HCT116 (cell line): ENCODE results near the gene CDK14. TPM values are rescaled to one million over a fixed set of nuclear protein-coding genes. Genes with fewer than 3 reads are reported as not detected.

Experiments used
- ATAC-seq: fragments of 200-7000 bp; cut with Tn5 transposase; 2 replicates; pipeline ENCODE4 v1.9.1; 2020; ENCODE audit warnings: mild to moderate bottlenecking, moderate library complexity
- BruUV-seq: library from RNA; stranded (reverse); fragments of 400-500 nt; replicated peaks from 2 replicates; lab custom pipeline; 2021; lab: Mats Ljungman, UMichigan
- CTCF ChIA-PET: fragments of 300-600 bp; sonication (Branson Sonifier 250); formaldehyde crosslinking; loops from one replicate; lab custom pipeline; 2021; ENCODE audit warnings: antibody characterized with exemption; lab: Charles Lee
- POLR2A ChIA-PET: fragments of 300-600, 350-600 bp; sonication (Branson Sonifier 250); formaldehyde crosslinking; loops from one replicate; lab custom pipeline; 2021; ENCODE audit warnings: antibody characterized with exemption; lab: Charles Lee
- RAD21 ChIA-PET, 2 experiments: fragments of 300-600 bp; sonication (Branson Sonifier 250); formaldehyde crosslinking; loops; one replicate each; lab custom pipeline; 2023; ENCODE audit warnings: low total read pairs in 2 of 2; ENCODE audit not compliant: uncharacterized antibody in 2 of 2, unreplicated experiment in 2 of 2, low non-redundant PET in 1 of 2; lab: Charles Lee
- DNase-seq: peaks from one replicate; pipeline ENCODE4 v3.0.0-alpha.2; 2010; ENCODE audit warnings: low read depth, low spot score
- H2AFZ ChIP-seq: fragments of 200-600 bp; shearing (Covaris generic), sonication (generic); 2 replicates; pipeline ENCODE4 v1.6.1; 2017; ENCODE audit warnings: low read depth, mixed run types, mixed read lengths, antibody characterized with exemption, low read length; ENCODE audit not compliant: poor library complexity, severe bottlenecking
- H3K27ac ChIP-seq: 2 replicates; pipeline ENCODE4 v1.5.1; 2012; ENCODE audit warnings: low read depth, low read length
- H3K27me3 ChIP-seq: fragments of 200-600 bp; sonication (generic); 2 replicates; pipeline ENCODE4 v1.6.1; 2016; ENCODE audit warnings: mixed run types, low read length, mixed read lengths; ENCODE audit not compliant: insufficient read depth
- H3K36me3 ChIP-seq, 2 experiments: fragments of 200-500 bp in 1 of 2; fragments of 200-600 bp in 1 of 2; sonication (Bioruptor generic) in 1 of 2; sonication (generic) in 1 of 2; 2 replicates each; pipeline versions ENCODE4 v1.5.1 to v1.6.1; 2014 to 2016; ENCODE audit warnings: low read length in 2 of 2, inconsistent platforms in 1 of 2, mixed read lengths in 1 of 2, mixed run types in 1 of 2; ENCODE audit not compliant: insufficient read depth in 2 of 2, control insufficient read depth in 1 of 2
- H3K4me1 ChIP-seq, 2 experiments: fragments of 200-600 bp in 1 of 2; sonication (generic) in 1 of 2; 2 replicates each; pipeline versions ENCODE4 v1.5.1 to v1.6.1; 2012 to 2017; ENCODE audit warnings: low read length in 2 of 2, inconsistent platforms in 1 of 2, mild to moderate bottlenecking in 1 of 2, mixed read lengths in 1 of 2, mixed run types in 1 of 2, moderate library complexity in 1 of 2; ENCODE audit not compliant: insufficient read depth in 2 of 2, control insufficient read depth in 1 of 2
- H3K4me2 ChIP-seq: fragments of 200-600 bp; sonication (generic); 2 replicates; pipeline ENCODE4 v1.6.1; 2017; ENCODE audit warnings: mixed run types, low read length, mixed read lengths
- H3K4me3 ChIP-seq, 2 experiments: fragments of 200-600 bp in 1 of 2; sonication (generic) in 1 of 2; replicated peaks in 1 of 2; 2 replicates each; pipeline ENCODE4 v1.5.1; 2011 to 2016; ENCODE audit warnings: low read length in 2 of 2, control low read depth in 1 of 2, low read depth in 1 of 2, mild to moderate bottlenecking in 1 of 2, mixed read lengths in 1 of 2, mixed run types in 1 of 2
- H3K79me2 ChIP-seq: fragments of 200-600 bp; sonication (generic); 2 replicates; pipeline ENCODE4 v1.6.1; 2017; ENCODE audit warnings: mild to moderate bottlenecking, mixed run types, low read length, moderate library complexity, mixed read lengths; ENCODE audit not compliant: insufficient read depth
- H3K9ac ChIP-seq: fragments of 200-600 bp; sonication (generic); 2 replicates; pipeline ENCODE4 v1.6.1; 2016; ENCODE audit warnings: low read length, mixed read lengths
- H3K9me2 ChIP-seq: fragments of 200-600 bp; sonication (generic), shearing (Covaris generic); 2 replicates; pipeline ENCODE4 v1.6.1; 2017; ENCODE audit warnings: mixed run types, mild to moderate bottlenecking, moderate library complexity; ENCODE audit not compliant: insufficient read depth
- H3K9me3 ChIP-seq, 2 experiments: fragments of 200-500 bp in 1 of 2; fragments of 200-600 bp in 1 of 2; sonication (Bioruptor generic) in 1 of 2; sonication (generic) in 1 of 2; 2 replicates each; pipeline ENCODE4 v1.6.1; 2014 to 2017; ENCODE audit warnings: low read length in 2 of 2, mixed read lengths in 2 of 2, inconsistent platforms in 1 of 2, low read depth in 1 of 2, mild to moderate bottlenecking in 1 of 2, mixed run types in 1 of 2, moderate library complexity in 1 of 2; ENCODE audit not compliant: control insufficient read depth in 1 of 2, insufficient read depth in 1 of 2
- H4K20me1 ChIP-seq: fragments of 200-600 bp; sonication (generic), shearing (Covaris generic); 2 replicates; pipeline ENCODE4 v1.6.1; 2017; ENCODE audit warnings: mixed run types, mild to moderate bottlenecking, moderate library complexity; ENCODE audit not compliant: insufficient read depth
- CBX3 ChIP-seq: IDR thresholded peaks from 2 replicates; pipeline ENCODE4 v1.6.1; 2012; ENCODE audit warnings: low read depth
- EZH2 ChIP-seq: fragments of 200-600 bp; sonication (generic); IDR thresholded peaks from 2 replicates; pipeline ENCODE4 v1.6.1; 2017; ENCODE audit warnings: antibody characterized with exemption, mixed run types
- EZH2phosphoT487 ChIP-seq: fragments of 200-600 bp; IDR thresholded peaks from 2 replicates; pipeline ENCODE4 v1.6.1; 2018; ENCODE audit warnings: antibody characterized with exemption, borderline replicate concordance
- SP1 ChIP-seq: IDR thresholded peaks from 2 replicates; pipeline ENCODE4 v1.6.1; 2012; ENCODE audit warnings: low read depth
- ZBTB33 ChIP-seq: IDR thresholded peaks from 2 replicates; pipeline ENCODE4 v1.6.1; 2011; ENCODE audit warnings: mild to moderate bottlenecking, low read length, moderate library complexity; ENCODE audit not compliant: insufficient replicate concordance; ENCODE audit errors: extremely low read depth
- ZFX ChIP-seq: fragments of 450-650 bp; IDR thresholded peaks from 2 replicates; pipeline ENCODE4 v1.6.1; 2017
- ZNF274 ChIP-seq: fragments of 200-500 bp; sonication (Bioruptor generic); IDR thresholded peaks from 2 replicates; pipeline ENCODE4 v1.6.1; 2014; ENCODE audit warnings: mild to moderate bottlenecking, low read depth, low read length, inconsistent platforms
- intact Hi-C: fragments of 100-400 bp; cut with micrococcal nuclease; formaldehyde crosslinking; loops from 2 replicates; pipeline ENCODE4 v1.10.0; 2022
- total RNA-seq: library from RNA; stranded (reverse); gene quantifications from one replicate; pipeline ENCODE4 v1.2.1, GENCODE V29; 2021; ENCODE audit not compliant: unreplicated experiment
- TF ChIP-seq, protein P1 (sequence below): IDR thresholded peaks from 2 replicates; pipeline ENCODE4 v1.6.1; 2012; ENCODE audit warnings: low read depth

Gene CDK14
- total RNA-seq, 1 experiment from 2014 or later, result 10.2 TPM

- ChIA-PET RAD21 (no interaction called here), POLR2A (no interaction called here), CTCF (no interaction called here)
- H3K4me1 ChIP-seq, result no peaks in the 10 kb centered on the region
- H3K9me3 ChIP-seq, result no peaks in the 10 kb centered on the region
- intact Hi-C loops, result no loop called here
- H3K36me3 ChIP-seq, result no peaks in the 10 kb centered on the region
- H2AFZ ChIP-seq, result no peak overlapping the region
- H3K4me2 ChIP-seq, result no peak overlapping the region
- DNase-seq (no peak), ATAC-seq (no peak)
- no TSS peak for BruUV-seq
- H3K4me3 ChIP-seq, result no peak overlapping the region
- no peak overlapping the region for H3K9ac ChIP-seq
- H4K20me1 ChIP-seq, result no peaks in the 10 kb centered on the region
- no peaks in the 10 kb centered on the region for H3K27me3 ChIP-seq
- no peaks in the 10 kb centered on the region for H3K79me2 ChIP-seq
- TF ChIP-seq ZBTB33, result no peak
- TF ChIP-seq SP1, result no peak
- TF ChIP-seq ZNF274, result no peak
- TF ChIP-seq ZFX, result no peak
- no peak for TF ChIP-seq EZH2phosphoT487
- TF ChIP-seq, protein P1, sequence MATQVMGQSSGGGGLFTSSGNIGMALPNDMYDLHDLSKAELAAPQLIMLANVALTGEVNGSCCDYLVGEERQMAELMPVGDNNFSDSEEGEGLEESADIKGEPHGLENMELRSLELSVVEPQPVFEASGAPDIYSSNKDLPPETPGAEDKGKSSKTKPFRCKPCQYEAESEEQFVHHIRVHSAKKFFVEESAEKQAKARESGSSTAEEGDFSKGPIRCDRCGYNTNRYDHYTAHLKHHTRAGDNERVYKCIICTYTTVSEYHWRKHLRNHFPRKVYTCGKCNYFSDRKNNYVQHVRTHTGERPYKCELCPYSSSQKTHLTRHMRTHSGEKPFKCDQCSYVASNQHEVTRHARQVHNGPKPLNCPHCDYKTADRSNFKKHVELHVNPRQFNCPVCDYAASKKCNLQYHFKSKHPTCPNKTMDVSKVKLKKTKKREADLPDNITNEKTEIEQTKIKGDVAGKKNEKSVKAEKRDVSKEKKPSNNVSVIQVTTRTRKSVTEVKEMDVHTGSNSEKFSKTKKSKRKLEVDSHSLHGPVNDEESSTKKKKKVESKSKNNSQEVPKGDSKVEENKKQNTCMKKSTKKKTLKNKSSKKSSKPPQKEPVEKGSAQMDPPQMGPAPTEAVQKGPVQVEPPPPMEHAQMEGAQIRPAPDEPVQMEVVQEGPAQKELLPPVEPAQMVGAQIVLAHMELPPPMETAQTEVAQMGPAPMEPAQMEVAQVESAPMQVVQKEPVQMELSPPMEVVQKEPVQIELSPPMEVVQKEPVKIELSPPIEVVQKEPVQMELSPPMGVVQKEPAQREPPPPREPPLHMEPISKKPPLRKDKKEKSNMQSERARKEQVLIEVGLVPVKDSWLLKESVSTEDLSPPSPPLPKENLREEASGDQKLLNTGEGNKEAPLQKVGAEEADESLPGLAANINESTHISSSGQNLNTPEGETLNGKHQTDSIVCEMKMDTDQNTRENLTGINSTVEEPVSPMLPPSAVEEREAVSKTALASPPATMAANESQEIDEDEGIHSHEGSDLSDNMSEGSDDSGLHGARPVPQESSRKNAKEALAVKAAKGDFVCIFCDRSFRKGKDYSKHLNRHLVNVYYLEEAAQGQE, result no peak
- TF ChIP-seq EZH2, result no peak
- TF ChIP-seq CBX3, result no peak
- H3K27ac ChIP-seq, result no peak overlapping the region
- no peaks in the 10 kb centered on the region for H3K9me2 ChIP-seq
Observed at GRCh38 chr7:90727412-90727811, 131.3 kb downstream of the CDK14 start.
